HCT116 (cell line): ENCODE data around the gene EPHA8.

ENCODE experiments used
- POLR2A ChIP-seq: IDR thresholded peaks from 2 replicates; pipeline ENCODE4 v1.7.0; 2011; ENCODE audit warnings: borderline replicate concordance; ENCODE audit not compliant: insufficient read depth, insufficient read length; ENCODE audit errors: extremely low read depth
- TCF7L2 ChIP-seq: IDR thresholded peaks from 2 replicates; pipeline ENCODE4 v1.7.0; 2011; ENCODE audit warnings: borderline replicate concordance, inconsistent platforms; ENCODE audit not compliant: insufficient read depth, insufficient read length; ENCODE audit errors: extremely low read depth
- ZNF274 ChIP-seq: fragments of 200-500 bp; sonication (Bioruptor generic); IDR thresholded peaks from 2 replicates; pipeline ENCODE4 v1.6.1; 2014; ENCODE audit warnings: mild to moderate bottlenecking, low read depth, low read length, inconsistent platforms
- TF ChIP-seq, protein P1 (sequence below), 3 experiments: fragments of 200-600 bp in 1 of 3; sonication (generic) in 1 of 3; IDR thresholded peaks in 2 of 3; conservative IDR thresholded peaks in 1 of 3; 2 replicates each; pipeline ENCODE4 v1.5.1; 2012 to 2017; ENCODE audit warnings: low read depth in 2 of 3, low read length in 2 of 3, antibody characterized with exemption in 1 of 3, borderline replicate concordance in 1 of 3, control low read depth in 1 of 3, mild to moderate bottlenecking in 1 of 3, mixed read lengths in 1 of 3, mixed run types in 1 of 3, moderate library complexity in 1 of 3; ENCODE audit not compliant: insufficient read depth in 1 of 3
- TF ChIP-seq, protein P2 (sequence below): IDR thresholded peaks from 2 replicates; pipeline ENCODE4 v1.6.1; 2011; ENCODE audit warnings: mild to moderate bottlenecking, low read length, moderate library complexity; ENCODE audit not compliant: insufficient replicate concordance; ENCODE audit errors: extremely low read depth

DNA sequence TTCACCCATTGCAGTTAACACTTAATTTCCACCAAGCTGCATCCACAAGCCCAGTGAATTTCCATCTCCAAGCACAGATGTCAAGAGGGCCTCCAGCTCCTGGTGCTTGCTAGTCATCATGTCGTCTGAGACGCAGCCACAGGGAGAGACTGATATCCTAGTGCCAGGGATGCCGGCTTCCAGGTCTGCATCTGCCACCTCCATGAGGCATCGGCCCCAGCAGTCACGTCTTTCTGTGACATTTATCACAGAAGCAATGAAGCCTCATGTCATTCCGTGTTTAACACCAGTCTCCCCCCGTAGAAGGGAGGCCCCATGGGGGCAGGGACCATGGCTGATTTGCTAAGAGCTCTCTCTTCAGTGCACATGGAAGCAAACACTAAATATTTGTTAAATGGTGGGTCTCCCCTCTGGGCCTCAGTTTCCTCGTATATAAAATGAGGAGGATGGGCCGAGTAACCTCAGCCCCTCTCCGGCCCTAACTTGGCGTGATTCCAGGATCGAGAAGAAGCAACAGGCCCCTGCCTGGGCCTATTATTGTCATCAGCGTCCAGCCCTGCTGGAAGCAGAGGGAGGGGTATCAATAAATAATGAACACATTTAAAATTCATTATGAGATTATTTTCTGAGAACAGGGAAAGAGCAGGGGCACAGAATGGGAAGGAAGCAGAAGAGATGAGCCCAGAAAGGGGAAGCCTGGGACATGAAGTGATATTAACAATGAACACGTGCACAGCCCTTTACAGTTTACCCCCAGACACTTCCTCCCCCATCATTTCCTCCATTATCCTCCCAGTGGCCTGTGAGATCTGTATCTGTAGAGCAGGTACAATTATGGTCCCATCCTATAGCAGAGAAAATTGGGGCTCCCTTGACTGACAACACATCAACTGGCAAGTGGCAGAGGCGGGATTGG is 88.9 kb downstream of the EPHA8 start:
- TF ChIP-seq, protein P1, sequence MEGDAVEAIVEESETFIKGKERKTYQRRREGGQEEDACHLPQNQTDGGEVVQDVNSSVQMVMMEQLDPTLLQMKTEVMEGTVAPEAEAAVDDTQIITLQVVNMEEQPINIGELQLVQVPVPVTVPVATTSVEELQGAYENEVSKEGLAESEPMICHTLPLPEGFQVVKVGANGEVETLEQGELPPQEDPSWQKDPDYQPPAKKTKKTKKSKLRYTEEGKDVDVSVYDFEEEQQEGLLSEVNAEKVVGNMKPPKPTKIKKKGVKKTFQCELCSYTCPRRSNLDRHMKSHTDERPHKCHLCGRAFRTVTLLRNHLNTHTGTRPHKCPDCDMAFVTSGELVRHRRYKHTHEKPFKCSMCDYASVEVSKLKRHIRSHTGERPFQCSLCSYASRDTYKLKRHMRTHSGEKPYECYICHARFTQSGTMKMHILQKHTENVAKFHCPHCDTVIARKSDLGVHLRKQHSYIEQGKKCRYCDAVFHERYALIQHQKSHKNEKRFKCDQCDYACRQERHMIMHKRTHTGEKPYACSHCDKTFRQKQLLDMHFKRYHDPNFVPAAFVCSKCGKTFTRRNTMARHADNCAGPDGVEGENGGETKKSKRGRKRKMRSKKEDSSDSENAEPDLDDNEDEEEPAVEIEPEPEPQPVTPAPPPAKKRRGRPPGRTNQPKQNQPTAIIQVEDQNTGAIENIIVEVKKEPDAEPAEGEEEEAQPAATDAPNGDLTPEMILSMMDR (IDR thresholded peaks at IDR 0.05 in 2 of 3, conservative IDR thresholded peaks at IDR 0.05 in 1 of 3; ENCODE audit: borderline replicate concordance in 1 of 3, insufficient read depth in 1 of 3, low read depth in 2 of 3, low read length in 2 of 3), result no peak
- TF ChIP-seq, protein P2, sequence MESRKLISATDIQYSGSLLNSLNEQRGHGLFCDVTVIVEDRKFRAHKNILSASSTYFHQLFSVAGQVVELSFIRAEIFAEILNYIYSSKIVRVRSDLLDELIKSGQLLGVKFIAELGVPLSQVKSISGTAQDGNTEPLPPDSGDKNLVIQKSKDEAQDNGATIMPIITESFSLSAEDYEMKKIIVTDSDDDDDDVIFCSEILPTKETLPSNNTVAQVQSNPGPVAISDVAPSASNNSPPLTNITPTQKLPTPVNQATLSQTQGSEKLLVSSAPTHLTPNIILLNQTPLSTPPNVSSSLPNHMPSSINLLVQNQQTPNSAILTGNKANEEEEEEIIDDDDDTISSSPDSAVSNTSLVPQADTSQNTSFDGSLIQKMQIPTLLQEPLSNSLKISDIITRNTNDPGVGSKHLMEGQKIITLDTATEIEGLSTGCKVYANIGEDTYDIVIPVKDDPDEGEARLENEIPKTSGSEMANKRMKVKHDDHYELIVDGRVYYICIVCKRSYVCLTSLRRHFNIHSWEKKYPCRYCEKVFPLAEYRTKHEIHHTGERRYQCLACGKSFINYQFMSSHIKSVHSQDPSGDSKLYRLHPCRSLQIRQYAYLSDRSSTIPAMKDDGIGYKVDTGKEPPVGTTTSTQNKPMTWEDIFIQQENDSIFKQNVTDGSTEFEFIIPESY, result no peak
- no peak for TF ChIP-seq TCF7L2
- TF ChIP-seq ZNF274, result no peak
- no peak for TF ChIP-seq POLR2A
